PC-3 (cell line): ENCODE results near the gene FSTL1. TPM values are rescaled to one million over a fixed set of nuclear protein-coding genes. Genes with fewer than 3 reads are reported as not detected.

Source experiments
- ATAC-seq: fragments of 200-7000 bp; cut with Tn5 transposase; 2 replicates; pipeline ENCODE4 v1.9.1; 2020; ENCODE audit warnings: mild to moderate bottlenecking, moderate library complexity
- BruUV-seq: library from RNA; stranded (reverse); fragments of 400-500 nt; replicated peaks from 2 replicates; lab custom pipeline; 2021; lab: Mats Ljungman, UMichigan
- CTCF ChIA-PET: fragments of 300-600 bp; sonication (Branson Sonifier 250); formaldehyde crosslinking; loops from one replicate; lab custom pipeline; 2022; ENCODE audit warnings: antibody characterized with exemption; lab: Charles Lee
- POLR2A ChIA-PET: fragments of 300-600 bp; sonication (Branson Sonifier 250); formaldehyde crosslinking; loops from one replicate; lab custom pipeline; 2022; ENCODE audit warnings: antibody characterized with exemption; ENCODE audit not compliant: unreplicated experiment; lab: Charles Lee
- DNase-seq: peaks from one replicate; pipeline ENCODE4 v3.0.0-alpha.2; 2015
- H2AFZ ChIP-seq: fragments of 300-600 bp; sonication (generic); 2 replicates; pipeline ENCODE4 v1.6.0; 2016; ENCODE audit warnings: antibody characterized with exemption, low read length
- H3F3A ChIP-seq: fragments of 300-600 bp; sonication (generic); one replicate; pipeline ENCODE4 v1.6.0; 2017; ENCODE audit warnings: antibody characterized with exemption, low read length, control low read depth, mild to moderate bottlenecking; ENCODE audit not compliant: unreplicated experiment
- H3K27ac ChIP-seq: fragments of 300-600 bp; sonication (generic); 2 replicates; pipeline ENCODE4 v1.5.1; 2016; ENCODE audit warnings: mild to moderate bottlenecking, low read length
- H3K27me3 ChIP-seq: fragments of 300-600 bp; sonication (generic); 2 replicates; pipeline ENCODE4 v1.6.1; 2016; ENCODE audit warnings: low read length, mixed read lengths
- H3K36me3 ChIP-seq: fragments of 300-600 bp; sonication (generic); 2 replicates; pipeline ENCODE4 v1.6.1; 2016; ENCODE audit warnings: low read depth, mixed run types, low read length, mixed read lengths
- H3K4me1 ChIP-seq: fragments of 300-600 bp; sonication (generic); 2 replicates; pipeline ENCODE4 v1.5.1; 2016; ENCODE audit warnings: low read length; ENCODE audit not compliant: insufficient read depth
- H3K4me2 ChIP-seq: fragments of 300-600 bp; sonication (generic); 2 replicates; pipeline ENCODE4 v1.6.0; 2016; ENCODE audit warnings: low read length
- H3K4me3 ChIP-seq: fragments of 300-600 bp; sonication (generic); 2 replicates; pipeline ENCODE4 v1.5.1; 2016; ENCODE audit warnings: mild to moderate bottlenecking, low read length, mixed read lengths
- H3K79me2 ChIP-seq: fragments of 300-600 bp; sonication (generic); 2 replicates; pipeline ENCODE4 v1.6.1; 2017; ENCODE audit warnings: low read length, mixed read lengths
- H3K9ac ChIP-seq: fragments of 300-600 bp; sonication (generic); 2 replicates; pipeline ENCODE4 v1.6.0; 2016; ENCODE audit warnings: mild to moderate bottlenecking, low read length
- H3K9me2 ChIP-seq: fragments of 300-600 bp; sonication (generic); replicated peaks from 2 replicates; pipeline ENCODE4 v1.6.1; 2016; ENCODE audit warnings: mixed run types, low read length, mixed read lengths
- H3K9me3 ChIP-seq: fragments of 300-600 bp; sonication (generic); 2 replicates; pipeline ENCODE4 v1.6.1; 2016; ENCODE audit warnings: low read length, mixed read lengths
- H4K20me1 ChIP-seq: fragments of 300-600 bp; sonication (generic); 2 replicates; pipeline ENCODE4 v1.6.1; 2016; ENCODE audit warnings: low read length, mixed read lengths
- CTCF ChIP-seq: fragments of 300-600 bp; sonication (generic); conservative IDR thresholded peaks from 2 replicates; pipeline ENCODE4 v1.5.1; 2017; ENCODE audit warnings: antibody characterized with exemption, low read depth, mild to moderate bottlenecking, low read length
- EZH2 ChIP-seq: fragments of 300-600 bp; sonication (generic); IDR thresholded peaks from one replicate; pipeline ENCODE4 v1.6.1; 2017; ENCODE audit warnings: antibody characterized with exemption, mild to moderate bottlenecking, low read length; ENCODE audit not compliant: unreplicated experiment
- EZH2phosphoT487 ChIP-seq: fragments of 300-600 bp; sonication (generic); IDR thresholded peaks from 2 replicates; pipeline ENCODE4 v1.6.1; 2018; ENCODE audit warnings: mild to moderate bottlenecking, antibody characterized with exemption, low read length, borderline replicate concordance
- intact Hi-C: fragments of 100-400 bp; cut with micrococcal nuclease; formaldehyde crosslinking; loops from 2 replicates; pipeline ENCODE4 v1.9.0; 2023
- total RNA-seq: library from RNA; depleted of rRNA; stranded (reverse); fragments of >200 nt; gene quantifications from 2 replicates; pipeline ENCODE4 v1.2.3, GENCODE V29; 2014

Gene FSTL1
- total RNA-seq, 1 experiment from 2014 or later, result 178 TPM

DNA sequence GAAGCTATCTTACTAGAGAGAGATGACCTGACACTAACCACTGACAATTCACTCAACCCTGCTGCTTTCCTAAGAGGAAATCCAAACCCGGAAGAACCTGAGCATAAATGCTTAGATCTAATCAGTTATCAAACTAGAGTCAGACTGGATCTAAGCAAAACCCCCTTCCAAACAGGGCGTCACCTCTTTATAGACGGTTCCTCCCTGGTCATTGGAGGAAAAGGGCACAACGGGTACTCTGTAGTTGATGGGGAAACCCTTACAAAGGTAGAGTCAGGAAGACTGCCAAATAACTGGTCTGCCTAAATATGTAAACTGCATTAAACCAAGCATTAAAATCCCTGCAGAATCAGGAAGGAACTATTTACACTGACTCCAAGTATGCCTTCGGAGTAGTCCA lies 41.3 kb upstream of the FSTL1 start:
- Histone ChIP-seq H4K20me1 (no peaks in the 10 kb centered on the region), H3K9me3 (peaks cover 15% of the 10 kb centered on the region; the same call in 1 of the 2 replicates), H3K36me3 (peaks cover 13% of the 10 kb centered on the region; the same call in 1 of the 2 replicates), H3K27ac (no peak overlapping the region), H3K27me3 (no peaks in the 10 kb centered on the region), H3K9me2 (no peaks in the 10 kb centered on the region), H3K4me3 (no peak overlapping the region), H3F3A (peaks cover 14% of the 10 kb centered on the region), H3K4me2 (no peak overlapping the region), H3K79me2 (no peaks in the 10 kb centered on the region), H3K4me1 (peaks cover 19% of the 10 kb centered on the region), H3K9ac (no peak overlapping the region), H2AFZ (no peak overlapping the region)
- ATAC-seq (no peak), DNase-seq (no peak)
- intact Hi-C loops, result no loop called here
- TF ChIP-seq EZH2phosphoT487 (no peak), EZH2 (no peak)
- POLR2A ChIA-PET, result no interaction called here
- CTCF ChIA-PET, result no interaction called here
- BruUV-seq, result no TSS peak

DNA sequence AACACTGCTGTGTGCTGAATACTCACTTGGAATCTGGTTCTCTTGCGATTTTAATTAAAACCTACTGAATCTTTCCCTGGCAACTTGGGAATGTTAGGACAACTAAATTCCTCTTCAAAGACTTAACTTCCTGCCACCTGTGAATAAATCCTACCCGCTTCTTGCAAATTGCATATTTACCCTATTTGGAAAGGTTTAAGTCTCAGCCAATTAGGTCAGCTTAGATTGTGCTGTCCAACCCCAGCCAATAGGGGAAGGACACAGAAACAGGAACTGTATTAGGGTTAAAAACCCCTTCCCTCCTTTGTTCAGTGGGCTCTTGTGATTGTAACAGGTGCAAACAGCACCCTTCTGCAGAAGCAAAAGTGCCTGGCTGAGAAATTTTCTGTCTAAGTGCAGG lies 38.6 kb upstream of the FSTL1 start:
- POLR2A ChIA-PET, result no interaction called here

DNA sequence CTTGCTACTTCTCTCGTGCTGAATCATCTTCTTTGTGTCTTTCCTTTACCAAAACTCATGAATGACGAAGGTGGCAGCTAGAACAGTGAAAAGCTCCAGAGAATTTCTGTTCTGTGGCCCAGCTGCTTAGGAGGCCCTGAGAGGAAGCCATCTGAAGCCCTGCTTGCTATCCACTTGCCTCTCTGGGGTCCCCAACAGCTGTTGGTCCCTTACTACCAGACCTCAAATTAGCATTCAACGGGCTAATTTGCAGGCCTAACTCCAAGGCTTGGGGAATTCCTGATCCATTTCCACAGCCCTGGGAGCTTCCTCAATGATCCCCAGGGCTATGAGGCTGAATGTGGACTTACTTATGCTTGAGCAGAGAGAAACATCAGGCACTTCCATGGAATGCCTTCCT lies 37.5 kb upstream of the FSTL1 start:
- no peaks in the 10 kb centered on the region for H3F3A ChIP-seq
- 0 out of 2 replicates have a peak, but pooled peaks cover 7% of the 10 kb centered on the region for H3K4me1 ChIP-seq
- H3K79me2 ChIP-seq, result no peaks in the 10 kb centered on the region
- no peak overlapping the region for H3K9ac ChIP-seq
- ChIA-PET CTCF (no interaction called here), POLR2A (interaction anchor here (0.6 kb wide), 1 partner anchor 17 kb away, joined by 3 read pairs; no protein-coding TSS in a partner anchor)
- no peak overlapping the region for H2AFZ ChIP-seq
- BruUV-seq, result no TSS peak
- H3K4me2 ChIP-seq, result no peak overlapping the region
- no peaks in the 10 kb centered on the region for H3K36me3 ChIP-seq
- H3K4me3 ChIP-seq, result no peak overlapping the region
- TF ChIP-seq EZH2phosphoT487 (no peak), CTCF (no peak), EZH2 (no peak)
- intact Hi-C loops, result no loop called here
- no peaks in the 10 kb centered on the region for H3K9me2 ChIP-seq
- ATAC-seq (no peak), DNase-seq (no peak)
- no peaks in the 10 kb centered on the region for H4K20me1 ChIP-seq
- H3K9me3 ChIP-seq, result no peaks in the 10 kb centered on the region
- H3K27ac ChIP-seq, result no peak overlapping the region
- no peaks in the 10 kb centered on the region for H3K27me3 ChIP-seq

More for the DNA sequence above, 38.6 kb upstream of the FSTL1 start:
- TF ChIP-seq EZH2phosphoT487 (no peak), EZH2 (no peak), CTCF (no peak)
- intact Hi-C loops, result no loop called here
- Histone ChIP-seq H3K9ac (no peak overlapping the region), H3K36me3 (no peaks in the 10 kb centered on the region; the same call in 1 of the 2 replicates), H4K20me1 (no peaks in the 10 kb centered on the region), H3K27me3 (no peaks in the 10 kb centered on the region), H3K9me2 (no peaks in the 10 kb centered on the region), H3K4me3 (no peak overlapping the region), H2AFZ (no peak overlapping the region), H3F3A (no peaks in the 10 kb centered on the region), H3K9me3 (0 out of 2 replicates have a peak, but pooled peaks cover under 1% of the 10 kb centered on the region), H3K4me2 (no peak overlapping the region), H3K4me1 (0 out of 2 replicates have a peak, but pooled peaks cover 7% of the 10 kb centered on the region), H3K27ac (no peak overlapping the region), H3K79me2 (no peaks in the 10 kb centered on the region)
- DNase-seq (no peak), ATAC-seq (no peak)
- CTCF ChIA-PET, result no interaction called here
- BruUV-seq, result no TSS peak
